HT-29 (cell line): Measurements from ENCODE around the gene ARRB1. TPM values are rescaled to one million over a fixed set of nuclear protein-coding genes. Genes with fewer than 3 reads are reported as not detected.

Experiments
- DNase-seq: peaks from one replicate; pipeline ENCODE4 v3.0.0-alpha.2; 2015; ENCODE audit warnings: low spot score
- total RNA-seq: library from RNA; depleted of rRNA; stranded (reverse); fragments of >200 nt; shearing (Covaris generic); gene quantifications from 2 replicates; pipeline ENCODE4 v1.2.3, GENCODE V29; 2014

The ARRB1 gene
- total RNA-seq, 1 experiment from 2014 or later: 28.6 TPM

- no peak for DNase-seq
Observed at GRCh38 chr11:75260396-75261170, 90.9 kb downstream of the ARRB1 start.

GRCh38 chr11:75254326-75254725, 97.1 kb downstream of the ARRB1 start:
- DNase-seq: no peak

GRCh38 chr11:75249704-75250103, 101.8 kb downstream of the ARRB1 start:
- DNase-seq: no peak

GRCh38 chr11:75248924-75249256, 102.6 kb downstream of the ARRB1 start:
- no peak for DNase-seq

GRCh38 chr11:75246671-75247350, 104.7 kb downstream of the ARRB1 start:
- no peak for DNase-seq

- no peak for DNase-seq
Observed at GRCh38 chr11:75246006-75246670, 105.3 kb downstream of the ARRB1 start.

- DNase-seq: no peak
Observed at GRCh38 chr11:75245356-75246005, 106.0 kb downstream of the ARRB1 start.

GRCh38 chr11:75244052-75244814, 107.2 kb downstream of the ARRB1 start:
- DNase-seq: no peak

GRCh38 chr11:75242722-75243600, 108.5 kb downstream of the ARRB1 start:
- no peak for DNase-seq

- no peak for DNase-seq
Observed at GRCh38 chr11:75241906-75242644, 109.4 kb downstream of the ARRB1 start.

- peak; percentile 80 for DNase-seq
Observed at GRCh38 chr11:75241036-75241905, 110.2 kb downstream of the ARRB1 start.

GRCh38 chr11:75240311-75241035, 111.0 kb downstream of the ARRB1 start, which contains the start of gene TPBGL:
TSS of gene TPBGL (plus strand) at chr11:75240774. CDS start at chr11:75241050, 276 bp downstream.
- DNase-seq: no peak

GRCh38 chr11:75239531-75240290, 111.8 kb downstream of the ARRB1 start:
- DNase-seq: no peak

GRCh38 chr11:75238595-75239440, 112.6 kb downstream of the ARRB1 start:
- no peak for DNase-seq

GRCh38 chr11:75237050-75237449, 114.4 kb downstream of the ARRB1 start:
- DNase-seq: no peak

- DNase-seq: no peak
Observed at GRCh38 chr11:75236062-75236461, 115.4 kb downstream of the ARRB1 start.
